Measurements from ENCODE around the gene RPTOR.

Gene RPTOR

DNA sequence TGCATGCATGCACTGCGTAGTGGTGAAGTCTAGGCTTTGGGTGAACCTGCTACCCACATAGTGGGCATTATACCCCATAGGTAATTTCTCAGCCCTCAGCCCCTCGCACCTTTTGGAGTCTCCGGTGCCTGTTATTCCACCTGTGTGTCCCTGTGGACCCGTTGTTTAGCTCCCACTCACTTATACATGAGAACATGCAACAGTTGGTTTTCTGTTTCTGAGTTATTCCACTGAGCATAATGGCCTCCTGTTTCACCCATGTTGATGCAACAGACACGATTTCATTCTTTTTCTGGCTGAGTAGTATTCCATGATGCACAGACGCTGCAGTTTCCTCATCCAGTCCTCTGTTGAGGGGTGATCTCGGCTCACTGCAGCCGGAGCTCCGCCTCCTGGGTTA lies 305.5 kb downstream of the RPTOR start:
- DNase-seq (ENCODE audit: low read depth): no peak

DNA sequence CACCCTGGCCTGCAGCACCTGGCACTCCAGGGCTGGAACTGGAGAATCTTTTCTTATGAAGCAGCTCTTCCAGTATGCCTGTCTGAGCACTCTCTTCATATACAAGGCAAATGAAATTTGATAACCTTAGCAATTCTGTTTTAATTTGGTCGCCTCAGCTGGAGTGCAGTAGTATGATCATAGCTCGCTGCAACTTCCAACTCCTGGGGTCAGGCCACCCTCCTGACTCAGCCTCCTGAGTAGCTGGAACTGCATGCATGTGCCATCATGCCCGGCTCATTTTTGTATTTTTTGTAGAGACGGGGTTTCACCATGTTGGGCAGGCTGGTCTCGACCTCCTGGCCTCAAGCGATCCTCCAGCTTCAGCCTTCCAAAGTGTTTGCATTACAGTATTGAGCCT lies 306.2 kb downstream of the RPTOR start:
- no peak for DNase-seq (ENCODE audit: low read depth)

DNA sequence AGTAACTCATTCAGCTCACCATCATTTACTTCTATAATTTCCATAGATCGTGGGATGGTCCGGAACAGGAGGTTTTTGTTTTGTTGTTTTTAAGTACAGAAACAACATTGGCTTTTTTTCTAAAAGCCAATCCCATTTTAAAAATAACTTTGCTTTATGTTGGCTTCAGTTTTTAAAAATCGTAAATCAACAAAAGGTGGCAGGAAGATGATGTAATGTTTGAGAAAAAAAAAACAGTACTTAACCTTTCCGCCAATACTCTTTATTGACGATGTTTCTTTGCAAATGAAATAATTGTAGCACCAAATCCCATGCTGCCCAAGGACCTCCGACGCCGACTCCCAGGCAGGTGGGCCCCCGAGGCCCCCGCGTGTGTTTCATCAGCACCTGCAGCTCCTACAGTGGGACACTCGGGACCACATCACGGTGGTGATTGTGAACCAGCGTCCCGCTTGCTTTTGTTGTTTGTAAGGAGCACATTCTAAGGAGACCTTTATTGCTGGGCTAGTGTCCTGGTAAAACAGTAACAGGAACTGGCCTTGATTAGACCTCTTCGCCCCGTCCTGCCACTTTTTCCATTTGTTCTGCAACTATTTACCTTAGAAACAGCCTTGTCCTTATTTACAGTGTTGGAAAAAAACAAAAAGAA lies 306.8 kb downstream of the RPTOR start:
- DNase-seq (ENCODE audit: low read depth): no peak

DNA sequence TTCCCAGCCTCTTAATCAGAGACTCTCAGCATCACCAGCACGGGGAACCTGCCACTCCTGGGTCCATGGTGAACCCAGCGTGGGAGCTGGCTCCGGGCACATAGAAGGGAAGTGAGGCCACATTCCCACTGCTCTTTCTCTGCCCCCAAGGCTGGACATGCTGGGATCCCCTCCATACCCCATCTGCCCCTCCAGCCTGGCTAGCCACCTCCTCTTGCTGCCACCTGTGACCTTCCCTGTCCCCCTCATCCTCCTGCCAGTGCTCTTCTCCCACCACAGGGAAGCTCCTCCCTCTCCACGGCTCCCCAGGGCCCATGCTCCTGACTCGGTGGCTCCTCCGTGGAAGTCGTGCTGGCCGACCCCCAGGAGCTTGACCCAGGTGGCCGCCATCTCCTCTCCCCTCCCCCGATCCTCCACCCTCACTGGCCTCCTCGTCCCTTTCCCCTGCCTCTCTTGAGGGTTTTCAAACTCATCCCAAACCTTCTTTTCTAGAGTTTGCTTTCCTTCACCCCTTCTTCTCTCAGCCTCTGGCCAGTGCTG lies 307.9 kb downstream of the RPTOR start:
- no peak for DNase-seq (ENCODE audit: low read depth)

DNA sequence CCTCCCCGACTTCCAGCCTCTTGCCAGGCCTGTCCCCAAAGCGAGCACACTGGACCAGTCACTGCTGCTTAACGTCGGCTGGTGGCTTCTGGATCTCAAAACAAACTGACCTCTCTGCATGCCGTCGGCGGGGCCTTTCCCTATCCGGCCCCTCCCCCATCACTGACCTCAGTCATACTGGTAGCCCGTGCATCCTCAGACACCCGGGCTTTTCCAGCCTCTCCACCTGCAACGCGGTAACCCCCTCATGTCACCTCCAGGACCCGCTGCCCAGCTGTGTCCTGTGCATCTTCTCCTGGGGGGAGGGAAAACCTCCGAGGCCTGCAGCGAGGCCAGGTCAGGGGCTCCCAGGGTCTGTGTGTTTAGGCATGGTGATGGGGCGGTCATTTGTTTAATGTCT lies 308.4 kb downstream of the RPTOR start:
- no peak for DNase-seq (ENCODE audit: low read depth)

DNA sequence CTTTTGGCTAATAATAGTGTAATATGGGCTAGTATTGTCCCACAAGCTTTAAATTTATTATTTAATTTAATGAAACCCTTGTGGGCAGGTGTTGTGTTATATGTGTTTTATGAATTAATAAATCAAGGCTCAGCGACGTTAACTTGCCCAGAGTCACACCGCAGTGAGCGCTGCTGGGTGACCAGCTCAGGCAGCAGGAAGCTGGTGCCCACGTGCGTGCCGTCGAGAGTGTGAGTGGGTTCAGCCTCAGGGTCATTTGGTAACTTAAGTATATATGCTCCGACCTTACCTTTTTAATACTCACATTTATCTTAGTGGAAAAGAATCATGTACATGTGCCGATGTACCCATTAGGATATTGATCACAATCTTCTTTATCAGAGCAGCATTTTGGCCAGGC lies 309.6 kb downstream of the RPTOR start:
- DNase-seq (ENCODE audit: low read depth): no peak

DNA sequence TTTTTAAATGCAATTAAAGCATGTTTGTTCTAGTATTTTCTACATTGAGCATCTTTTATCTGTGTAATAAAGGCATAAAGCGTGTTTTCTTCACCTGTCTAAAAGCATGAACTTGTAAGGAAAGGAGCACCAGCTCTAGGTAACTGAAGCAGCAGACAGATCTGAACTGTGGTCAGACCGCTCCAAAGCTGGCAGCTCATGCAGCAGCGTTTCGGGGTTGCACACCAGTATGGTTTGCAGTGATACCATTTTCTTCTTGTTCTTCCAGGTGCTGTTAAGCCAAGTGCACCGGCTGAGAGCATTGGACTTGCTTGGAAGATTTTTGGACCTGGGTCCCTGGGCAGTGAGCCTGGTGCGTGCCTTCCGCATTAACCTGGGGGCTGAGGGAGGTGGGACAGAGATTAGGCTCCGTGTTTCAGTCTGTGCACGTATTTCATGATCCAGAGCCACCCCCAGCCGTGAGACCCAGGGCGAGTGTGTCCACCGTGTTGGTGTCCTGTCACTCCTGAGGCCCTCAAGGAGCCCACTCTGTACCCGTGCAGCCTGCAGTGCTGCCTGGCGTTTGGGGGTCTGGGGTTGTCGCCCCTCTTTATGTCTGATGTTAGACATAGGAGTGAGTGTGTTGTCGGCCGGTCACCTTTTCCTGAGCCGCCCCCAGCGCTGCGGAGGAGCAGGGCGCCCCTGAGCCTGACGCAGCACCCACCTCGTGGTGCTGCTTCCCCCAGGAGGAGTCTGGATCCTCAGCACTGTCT lies 310.7 kb downstream of the RPTOR start:
- no peak for DNase-seq (ENCODE audit: low read depth)

DNA sequence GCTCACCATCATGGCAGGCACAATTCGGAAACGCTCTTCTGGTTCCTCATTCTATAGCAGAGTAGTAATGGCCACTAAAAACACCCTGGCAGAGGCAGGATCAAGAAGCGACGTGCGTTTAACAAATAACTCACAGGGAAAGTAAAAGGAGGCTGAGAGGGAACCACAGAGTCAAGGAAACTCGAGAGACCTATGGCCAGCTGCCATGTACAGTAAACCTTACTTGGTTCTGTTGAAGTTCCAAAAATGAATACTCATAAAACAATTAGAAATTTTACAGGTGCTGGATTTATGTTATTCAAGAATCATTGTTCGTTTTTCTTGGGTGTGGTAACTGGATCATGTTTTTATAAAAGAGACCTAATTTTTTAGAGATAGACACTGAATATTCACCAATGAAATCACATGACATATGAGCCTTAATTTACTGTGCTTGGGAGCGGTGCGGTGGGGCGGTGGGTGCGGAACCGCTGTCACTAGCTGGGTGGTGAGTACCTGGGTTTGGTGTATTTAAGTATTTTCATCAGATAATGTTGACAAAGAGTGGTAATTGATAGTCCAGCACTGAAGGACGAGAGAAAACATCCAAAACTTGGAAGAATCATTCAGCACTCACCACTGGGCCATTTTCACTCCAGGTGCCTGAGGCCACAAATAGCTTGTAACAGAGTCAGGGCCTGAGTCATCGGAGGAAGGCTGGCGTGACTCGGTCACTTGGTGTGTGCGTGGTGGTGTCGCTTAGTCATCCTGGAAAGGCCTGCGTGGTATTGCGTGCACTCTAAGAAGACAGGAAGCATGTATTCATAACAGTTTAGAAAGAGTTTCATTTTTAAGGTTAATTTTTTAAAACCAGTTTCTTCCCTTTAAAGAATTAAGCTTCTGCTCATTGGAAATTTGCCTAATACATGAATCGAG lies 311.6 kb downstream of the RPTOR start:
- peak; percentile 63 for DNase-seq (ENCODE audit: low read depth)

DNA sequence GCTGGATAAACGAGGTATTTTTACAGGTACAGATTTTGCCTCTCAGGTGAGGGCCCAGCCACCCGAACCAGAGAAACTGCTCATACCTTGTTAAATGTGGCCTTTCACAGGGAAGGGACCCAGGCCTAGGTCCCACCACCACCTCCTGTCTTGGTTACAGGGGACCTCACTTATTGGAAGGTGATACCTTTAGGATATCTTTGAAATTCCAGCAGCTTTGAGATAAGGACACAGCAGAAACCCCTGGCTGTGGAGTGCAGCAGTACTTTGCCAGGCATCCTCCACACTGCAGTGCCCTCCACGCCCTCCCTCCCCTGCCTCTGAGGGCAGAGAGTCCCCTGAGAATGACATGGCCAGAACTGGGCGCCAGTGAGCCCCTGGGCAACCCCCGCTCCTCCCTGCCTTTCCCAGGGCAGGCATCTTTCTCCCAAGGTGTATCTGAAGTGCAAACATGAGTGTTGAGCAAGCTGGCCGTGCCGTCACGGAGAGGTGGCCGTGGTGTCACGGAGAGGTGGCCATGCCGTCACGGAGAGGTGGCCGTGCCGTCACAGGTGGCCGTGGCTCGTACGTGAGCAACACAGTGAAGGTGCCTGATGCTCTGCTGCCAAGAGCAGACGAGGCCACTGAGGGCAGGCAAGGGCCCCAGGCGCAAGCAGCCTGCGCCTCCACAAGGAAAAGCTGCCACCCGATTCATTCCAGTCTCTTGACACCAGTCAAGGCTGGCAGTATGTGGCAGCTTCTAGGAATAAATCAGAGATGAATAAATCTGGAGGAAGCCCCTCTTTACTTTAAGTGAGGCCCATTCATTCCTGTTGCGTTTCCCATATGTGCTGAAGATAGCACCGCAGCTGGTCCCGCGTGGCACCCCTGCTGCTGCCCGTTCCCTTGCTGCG lies 312.5 kb downstream of the RPTOR start:
- no peak for DNase-seq (ENCODE audit: low read depth)

DNA sequence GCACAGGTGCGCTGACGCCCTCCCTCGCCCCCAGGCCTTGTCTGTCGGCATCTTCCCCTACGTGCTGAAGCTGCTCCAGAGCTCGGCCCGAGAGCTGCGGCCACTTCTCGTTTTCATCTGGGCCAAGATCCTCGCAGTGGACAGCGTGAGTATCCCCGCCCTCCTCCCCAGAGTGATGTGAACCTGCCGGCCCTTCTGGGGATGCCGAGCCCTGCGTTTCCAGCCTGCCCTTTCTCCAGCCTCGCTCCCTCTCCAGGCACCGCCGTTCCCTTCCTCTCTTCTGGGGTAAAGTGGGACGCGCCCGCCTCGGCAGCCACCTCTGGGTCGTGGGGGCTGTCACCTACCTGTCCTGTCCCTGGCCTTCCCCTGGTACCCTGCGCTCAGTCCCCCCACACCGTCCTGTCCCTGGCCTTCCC lies 313.1 kb downstream of the RPTOR start:
- DNase-seq (ENCODE audit: low read depth): no peak

DNA sequence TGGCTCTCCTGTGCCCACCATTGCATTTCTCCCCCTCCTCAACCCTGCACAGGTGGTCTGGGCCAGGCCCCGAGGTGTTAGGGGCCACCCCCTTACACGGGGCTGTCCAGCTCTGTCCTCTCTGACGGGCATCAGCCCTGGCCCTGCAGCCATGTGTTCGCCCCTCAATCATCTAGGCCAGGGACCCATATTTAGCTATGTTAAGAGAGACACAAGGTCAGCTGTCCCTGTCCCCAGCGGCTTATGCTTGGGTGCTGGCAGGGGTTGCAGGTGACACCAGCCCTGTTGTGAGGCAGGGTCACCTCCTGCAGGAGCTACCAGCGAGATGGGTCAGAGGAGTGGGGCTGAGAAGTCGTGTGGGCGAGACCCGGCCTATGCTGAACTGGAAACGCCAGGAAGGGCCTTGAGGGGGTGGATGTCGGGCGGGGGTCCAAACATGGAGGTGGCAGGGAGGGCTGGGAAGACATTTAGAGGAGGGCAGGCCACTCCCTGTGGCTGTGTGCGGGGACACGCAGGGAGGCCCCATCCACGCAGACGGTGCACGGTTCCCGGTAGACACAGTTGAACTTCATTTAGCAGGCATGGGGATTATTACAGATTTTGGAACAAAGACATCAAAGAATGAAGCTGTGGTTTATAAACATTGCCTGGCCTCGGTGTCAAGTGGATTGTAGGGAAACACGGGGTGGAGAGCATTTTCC lies 313.8 kb downstream of the RPTOR start:
- DNase-seq (ENCODE audit: low read depth): no peak

DNA sequence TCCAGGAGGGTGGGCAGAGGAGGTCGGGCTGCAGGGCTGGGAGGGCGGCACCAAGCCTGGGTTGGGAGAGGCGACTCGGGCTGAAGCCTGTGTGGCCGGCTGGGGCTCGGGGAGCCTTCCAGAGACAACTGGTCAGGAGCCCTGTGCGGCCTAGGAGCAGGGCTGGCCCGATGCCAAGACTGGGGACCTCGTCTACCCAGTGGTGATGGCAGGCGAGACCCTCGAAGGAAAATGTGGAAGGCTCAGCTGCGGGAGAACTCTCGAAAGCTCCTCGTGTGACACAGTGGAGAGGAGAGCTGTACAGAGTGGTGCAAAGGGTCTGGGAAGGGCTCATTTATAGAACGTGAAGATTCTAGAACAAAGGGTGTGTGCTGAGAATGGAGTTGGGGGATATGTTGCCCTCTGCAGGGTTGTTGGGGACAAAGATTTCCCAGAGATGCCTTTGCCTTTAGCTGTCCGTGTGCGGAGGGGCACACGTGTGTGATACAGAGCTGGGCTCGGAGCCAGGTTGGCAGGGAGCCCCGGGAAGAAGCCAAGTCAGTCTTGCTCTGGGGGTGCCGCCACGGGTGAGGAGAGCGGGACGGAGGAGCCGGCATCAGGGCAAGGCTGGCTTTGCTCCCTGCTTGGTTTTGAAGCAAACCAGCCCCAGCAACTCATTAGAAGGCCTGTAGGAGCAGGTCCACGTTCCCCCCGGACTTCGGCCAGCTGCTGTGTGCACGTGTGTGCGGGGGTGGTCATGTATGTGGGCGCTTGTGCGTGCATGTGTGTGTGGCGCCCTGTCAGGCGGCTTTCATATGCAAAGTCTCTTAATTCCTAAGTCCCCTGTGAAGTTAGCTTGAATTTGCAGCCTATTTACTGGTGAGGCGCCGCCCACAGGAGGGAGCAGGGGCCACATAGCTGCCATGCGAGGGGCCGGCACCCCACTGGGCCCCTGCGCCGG lies 314.6 kb downstream of the RPTOR start:
- DNase-seq (ENCODE audit: low read depth): no peak

DNA sequence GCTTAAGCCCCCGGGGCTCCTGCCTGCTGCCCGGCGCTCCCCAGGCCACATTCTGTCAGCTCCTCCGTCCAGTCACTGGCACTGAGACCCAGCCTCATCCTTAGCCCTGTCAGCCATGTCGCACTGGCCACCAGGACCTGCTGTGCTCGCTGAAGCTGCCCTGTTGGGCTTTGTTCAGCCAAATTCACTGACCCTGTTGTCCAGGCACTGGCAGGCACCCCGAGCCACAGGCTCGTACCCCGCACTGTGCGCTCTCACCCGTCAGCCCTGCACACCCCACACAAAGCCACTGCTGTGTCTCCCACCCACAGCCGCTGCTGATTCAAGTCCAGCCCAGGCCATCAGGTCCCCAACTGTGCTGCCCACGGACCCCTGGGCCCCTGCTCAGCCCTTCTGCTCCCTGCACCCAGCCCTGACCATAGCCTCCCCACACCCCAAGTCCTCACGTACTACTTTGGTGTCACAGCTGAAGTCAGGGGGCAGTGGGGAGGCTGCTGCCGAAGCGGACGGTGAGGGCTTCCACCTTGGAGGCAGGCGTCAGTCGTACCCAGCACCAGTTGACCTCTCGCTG lies 315.5 kb downstream of the RPTOR start:
- DNase-seq (ENCODE audit: low read depth): no peak

DNA sequence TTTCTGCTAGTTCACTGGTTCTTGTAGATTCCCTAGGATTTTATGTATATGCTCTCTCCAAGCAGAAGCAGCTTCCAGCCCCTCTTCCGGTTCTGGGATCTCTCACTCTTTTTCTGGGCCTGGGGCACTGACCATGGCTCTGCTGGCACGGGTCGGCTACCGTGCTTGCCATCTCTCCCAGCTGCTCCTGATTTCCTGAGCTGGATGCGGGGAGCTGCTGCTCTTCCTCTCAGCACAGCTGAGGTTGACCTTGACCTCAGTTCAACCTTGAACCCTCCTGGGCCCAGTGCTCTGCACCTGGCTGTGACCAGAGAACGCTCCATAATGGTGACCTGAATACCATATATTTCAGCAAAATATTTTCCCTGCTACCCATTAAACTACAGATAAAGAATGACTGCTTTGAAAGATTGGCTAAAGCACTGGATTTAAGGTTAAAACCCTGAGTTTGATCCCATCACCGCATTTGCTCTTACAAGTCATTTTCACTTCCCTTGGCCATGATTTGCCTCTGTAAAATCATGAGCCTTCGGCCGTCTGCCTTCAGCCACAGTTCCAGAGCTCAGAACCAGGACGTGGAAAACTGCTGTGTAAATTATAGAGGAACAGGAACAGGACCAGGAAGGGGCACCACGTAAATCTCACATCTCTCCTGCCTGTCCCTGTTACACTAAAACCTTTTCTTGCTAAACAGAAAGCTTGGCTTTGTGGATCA lies 316.2 kb downstream of the RPTOR start:
- no peak for DNase-seq (ENCODE audit: low read depth)

DNA sequence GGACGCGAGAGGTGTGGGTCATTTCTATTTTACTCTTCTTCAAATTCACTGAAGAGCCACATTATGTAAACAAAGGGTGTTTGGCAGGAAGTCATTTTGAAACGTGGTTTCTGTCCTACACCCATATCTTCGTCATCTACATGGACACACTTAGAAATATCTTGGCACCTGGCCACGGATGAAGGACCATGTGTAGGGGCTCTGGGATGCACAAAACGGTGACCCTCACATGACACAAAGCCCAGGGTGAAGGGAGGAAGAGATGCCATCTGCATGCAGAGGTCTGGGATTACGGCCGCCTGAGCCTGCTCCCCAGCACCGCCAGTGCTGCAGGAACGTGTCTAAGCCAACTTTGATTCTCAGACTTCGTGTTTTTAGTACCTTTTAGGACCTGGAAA lies 316.8 kb downstream of the RPTOR start:
- no peak for DNase-seq (ENCODE audit: low read depth)

DNA sequence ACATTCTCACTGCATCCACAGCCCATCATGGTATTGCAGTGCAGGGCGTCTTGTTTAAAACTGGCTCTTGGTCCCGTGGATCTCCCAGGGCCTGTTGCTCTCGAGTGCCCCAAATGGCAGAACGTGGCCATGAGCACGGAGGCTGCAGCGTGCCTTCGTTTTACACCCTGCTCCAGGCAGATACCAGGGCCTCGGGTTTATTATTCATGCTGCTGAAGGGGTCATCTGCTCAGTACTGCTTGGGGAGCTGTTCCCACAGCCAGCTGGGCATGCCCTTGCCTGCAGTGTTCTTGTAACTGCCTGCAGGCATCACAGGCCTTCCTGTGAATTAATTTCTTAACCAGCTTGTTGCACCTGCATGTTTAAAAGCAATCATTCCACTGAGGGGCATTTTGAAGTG lies 317.3 kb downstream of the RPTOR start:
- no peak for DNase-seq (ENCODE audit: low read depth)

DNA sequence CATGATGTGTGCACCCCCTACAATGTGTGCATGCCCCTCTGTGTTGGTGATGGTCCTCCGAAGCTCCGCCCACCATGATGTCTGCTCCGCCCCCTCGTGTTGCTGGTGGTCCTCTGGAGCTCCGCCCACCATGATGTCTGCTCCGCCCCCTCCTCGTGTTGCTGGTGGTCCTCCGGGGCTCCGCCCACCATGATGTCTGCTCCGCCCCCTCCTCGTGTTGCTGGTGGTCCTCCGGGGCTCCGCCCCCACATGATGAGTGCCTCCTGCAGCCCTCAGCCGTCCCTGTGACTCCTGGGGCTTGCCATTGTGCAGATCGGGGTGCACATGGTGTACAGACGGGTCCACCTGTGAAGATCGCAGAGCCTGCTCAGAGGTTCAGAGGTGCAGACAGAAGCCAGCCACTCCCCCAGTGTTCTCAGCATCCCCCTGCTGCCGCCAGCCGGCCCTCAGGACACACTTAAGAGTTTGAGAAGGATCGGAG lies 317.9 kb downstream of the RPTOR start:
- DNase-seq (ENCODE audit: low read depth): no peak

DNA sequence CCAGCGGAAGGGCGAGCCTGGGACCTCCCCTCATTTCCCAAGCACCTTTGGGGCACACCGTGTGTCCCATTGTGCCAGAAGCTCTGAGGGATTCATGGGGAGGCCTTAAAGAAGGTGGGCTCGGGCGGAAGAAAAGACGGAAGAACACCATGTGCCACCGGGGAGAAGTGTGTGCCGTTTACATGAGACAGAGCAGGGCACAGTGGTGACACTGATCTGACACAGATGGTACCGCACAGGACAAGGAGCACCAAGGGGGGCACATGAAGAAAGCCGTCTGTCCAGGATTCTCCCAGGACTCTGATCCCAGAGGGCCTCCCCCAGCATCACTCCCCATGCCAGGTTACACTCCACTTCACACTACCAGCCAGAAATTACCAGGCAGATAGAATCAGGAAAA lies 318.3 kb downstream of the RPTOR start:
- no peak for DNase-seq (ENCODE audit: low read depth)

DNA sequence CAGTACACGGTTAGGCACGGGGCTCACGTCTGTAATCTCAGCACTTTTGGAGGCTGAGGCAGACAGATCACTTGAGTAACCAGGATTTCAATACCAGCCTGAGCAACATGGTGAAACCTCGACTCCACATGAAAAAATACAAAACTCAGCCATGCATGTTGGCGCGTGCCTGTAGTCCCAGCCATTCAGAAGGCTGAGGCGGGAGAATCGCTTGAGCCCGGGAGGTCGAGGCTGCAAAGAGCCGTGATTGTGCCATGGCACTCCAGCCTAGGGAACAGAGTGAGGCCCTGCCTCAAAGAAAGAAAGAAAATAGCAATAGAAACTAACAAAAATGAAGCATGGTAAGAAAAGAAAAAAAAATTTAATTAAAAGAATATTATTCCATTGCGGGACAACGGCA lies 319.0 kb downstream of the RPTOR start:
- DNase-seq (ENCODE audit: low read depth): no peak

Measured in stimulated activated CD8-positive, alpha-beta memory T cell treated with anti-CD3 and anti-CD28 coated beads, Interleukin-12 subunit alpha, Interleukin-12 subunit beta, amount 100 ng/mL, for 4 hours (primary cell).